Esophagus muscularis mucosa (tissue), 4 donors: ENCODE results near the gene MAGI1.

Experiments used
- EP300 ChIP-seq: sonication (generic); formaldehyde crosslinking; IDR thresholded peaks from one replicate; pipeline ENCODE4 v1.6.1; 2017; ENCODE audit warnings: antibody characterized with exemption
- POLR2A ChIP-seq: fragments of 450-650 bp; IDR thresholded peaks from one replicate; pipeline ENCODE4 v1.6.1; 2017; ENCODE audit warnings: antibody characterized with exemption, moderate library complexity, mild to moderate bottlenecking, low read depth
- TF ChIP-seq, protein P1 (sequence below), 3 experiments: fragments of 200-600 bp in 2 of 3; fragments of 450-650 bp in 1 of 3; sonication (generic) in 2 of 3; IDR thresholded peaks; one replicate each; pipeline ENCODE4 v1.5.1; 2017 to 2019; ENCODE audit warnings: antibody characterized with exemption in 3 of 3, mild to moderate bottlenecking in 2 of 3, moderate library complexity in 1 of 3

DNA sequence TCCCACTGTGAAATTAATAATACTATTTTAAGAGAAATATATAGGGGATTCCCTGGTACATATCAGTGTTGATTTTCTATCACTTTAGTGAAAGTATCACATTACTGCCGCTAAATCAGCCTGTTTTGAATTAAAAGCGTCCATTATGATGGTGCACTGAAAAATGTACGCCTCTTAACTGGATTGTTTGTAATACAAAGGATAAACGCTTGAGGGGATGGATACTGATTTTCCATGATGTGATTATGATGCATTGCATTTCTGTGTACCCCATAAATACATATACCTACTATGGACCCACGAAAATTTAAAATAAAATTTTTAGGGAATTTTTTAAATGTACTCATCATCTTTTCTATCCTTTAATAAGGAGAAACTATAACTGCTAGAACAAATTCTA lies 478.6 kb downstream of the MAGI1 start:
- TF ChIP-seq POLR2A (no peak), EP300 (no peak)
- TF ChIP-seq, protein P1, sequence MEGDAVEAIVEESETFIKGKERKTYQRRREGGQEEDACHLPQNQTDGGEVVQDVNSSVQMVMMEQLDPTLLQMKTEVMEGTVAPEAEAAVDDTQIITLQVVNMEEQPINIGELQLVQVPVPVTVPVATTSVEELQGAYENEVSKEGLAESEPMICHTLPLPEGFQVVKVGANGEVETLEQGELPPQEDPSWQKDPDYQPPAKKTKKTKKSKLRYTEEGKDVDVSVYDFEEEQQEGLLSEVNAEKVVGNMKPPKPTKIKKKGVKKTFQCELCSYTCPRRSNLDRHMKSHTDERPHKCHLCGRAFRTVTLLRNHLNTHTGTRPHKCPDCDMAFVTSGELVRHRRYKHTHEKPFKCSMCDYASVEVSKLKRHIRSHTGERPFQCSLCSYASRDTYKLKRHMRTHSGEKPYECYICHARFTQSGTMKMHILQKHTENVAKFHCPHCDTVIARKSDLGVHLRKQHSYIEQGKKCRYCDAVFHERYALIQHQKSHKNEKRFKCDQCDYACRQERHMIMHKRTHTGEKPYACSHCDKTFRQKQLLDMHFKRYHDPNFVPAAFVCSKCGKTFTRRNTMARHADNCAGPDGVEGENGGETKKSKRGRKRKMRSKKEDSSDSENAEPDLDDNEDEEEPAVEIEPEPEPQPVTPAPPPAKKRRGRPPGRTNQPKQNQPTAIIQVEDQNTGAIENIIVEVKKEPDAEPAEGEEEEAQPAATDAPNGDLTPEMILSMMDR (IDR thresholded peaks at IDR 0.05): no peak
